DND-41 (cell line): ENCODE data around the gene CFAP410.

Experiments used
- ATAC-seq: fragments of 200-7000 bp; cut with Tn5 transposase; 3 replicates; pipeline ENCODE4 v1.9.1; 2021; ENCODE audit warnings: low read depth; ENCODE audit not compliant: insufficient read depth
- DNase-seq: peaks from one replicate; pipeline ENCODE4 v3.0.0-alpha.2; 2020
- H2AFZ ChIP-seq: 2 replicates; pipeline ENCODE4 v1.6.0; 2012; ENCODE audit warnings: low read depth, low read length
- H3K27ac ChIP-seq: 2 replicates; pipeline ENCODE4 v1.5.1; 2012; ENCODE audit warnings: low read length, inconsistent platforms
- H3K27me3 ChIP-seq: fragments of 200-600 bp; sonication (generic); 2 replicates; pipeline ENCODE4 v1.6.0; 2012; ENCODE audit warnings: low read length, mild to moderate bottlenecking, inconsistent platforms; ENCODE audit not compliant: insufficient read depth, poor library complexity
- H3K36me3 ChIP-seq: 2 replicates; pipeline ENCODE4 v1.5.1; 2012; ENCODE audit warnings: low read length, inconsistent platforms; ENCODE audit not compliant: insufficient read depth
- H3K4me1 ChIP-seq: 2 replicates; pipeline ENCODE4 v1.5.1; 2012; ENCODE audit warnings: mild to moderate bottlenecking, low read length; ENCODE audit not compliant: insufficient read depth
- H3K4me2 ChIP-seq: 2 replicates; pipeline ENCODE4 v1.6.0; 2012; ENCODE audit warnings: mild to moderate bottlenecking, moderate library complexity, low read length, inconsistent platforms; ENCODE audit not compliant: insufficient read depth
- H3K4me3 ChIP-seq, 2 experiments: fragments of 200-600 bp in 1 of 2; shearing (Covaris generic) in 1 of 2; 2 replicates each; pipeline ENCODE4 v1.5.1; 2012 to 2016; ENCODE audit warnings: inconsistent platforms in 2 of 2, low read length in 2 of 2, mild to moderate bottlenecking in 2 of 2, low read depth in 1 of 2, moderate library complexity in 1 of 2
- H3K79me2 ChIP-seq: 2 replicates; pipeline ENCODE4 v1.6.0; 2012; ENCODE audit warnings: low read length, inconsistent platforms; ENCODE audit not compliant: insufficient read depth
- H3K9ac ChIP-seq: 2 replicates; pipeline ENCODE4 v1.6.0; 2012; ENCODE audit warnings: low read depth, mild to moderate bottlenecking, inconsistent platforms, low read length, moderate library complexity
- H3K9me3 ChIP-seq: 2 replicates; pipeline ENCODE4 v1.5.1; 2012; ENCODE audit warnings: low read length, moderate library complexity, mild to moderate bottlenecking, inconsistent platforms; ENCODE audit not compliant: insufficient read depth, severe bottlenecking
- H4K20me1 ChIP-seq: 2 replicates; pipeline ENCODE4 v1.6.0; 2012; ENCODE audit warnings: low read length; ENCODE audit not compliant: insufficient read depth
- EZH2 ChIP-seq: IDR thresholded peaks from 3 replicates; pipeline ENCODE4 v1.6.1; 2012; ENCODE audit warnings: borderline replicate concordance, low read depth, mild to moderate bottlenecking, moderate library complexity, low read length, inconsistent platforms; ENCODE audit not compliant: severe bottlenecking
- TF ChIP-seq, protein P1 (sequence below): IDR thresholded peaks from 2 replicates; pipeline ENCODE4 v1.5.1; 2012; ENCODE audit warnings: borderline replicate concordance, low read length, moderate library complexity, mild to moderate bottlenecking; ENCODE audit not compliant: poor library complexity, severe bottlenecking; ENCODE audit errors: extremely low read depth

CFAP410 gene

DNA sequence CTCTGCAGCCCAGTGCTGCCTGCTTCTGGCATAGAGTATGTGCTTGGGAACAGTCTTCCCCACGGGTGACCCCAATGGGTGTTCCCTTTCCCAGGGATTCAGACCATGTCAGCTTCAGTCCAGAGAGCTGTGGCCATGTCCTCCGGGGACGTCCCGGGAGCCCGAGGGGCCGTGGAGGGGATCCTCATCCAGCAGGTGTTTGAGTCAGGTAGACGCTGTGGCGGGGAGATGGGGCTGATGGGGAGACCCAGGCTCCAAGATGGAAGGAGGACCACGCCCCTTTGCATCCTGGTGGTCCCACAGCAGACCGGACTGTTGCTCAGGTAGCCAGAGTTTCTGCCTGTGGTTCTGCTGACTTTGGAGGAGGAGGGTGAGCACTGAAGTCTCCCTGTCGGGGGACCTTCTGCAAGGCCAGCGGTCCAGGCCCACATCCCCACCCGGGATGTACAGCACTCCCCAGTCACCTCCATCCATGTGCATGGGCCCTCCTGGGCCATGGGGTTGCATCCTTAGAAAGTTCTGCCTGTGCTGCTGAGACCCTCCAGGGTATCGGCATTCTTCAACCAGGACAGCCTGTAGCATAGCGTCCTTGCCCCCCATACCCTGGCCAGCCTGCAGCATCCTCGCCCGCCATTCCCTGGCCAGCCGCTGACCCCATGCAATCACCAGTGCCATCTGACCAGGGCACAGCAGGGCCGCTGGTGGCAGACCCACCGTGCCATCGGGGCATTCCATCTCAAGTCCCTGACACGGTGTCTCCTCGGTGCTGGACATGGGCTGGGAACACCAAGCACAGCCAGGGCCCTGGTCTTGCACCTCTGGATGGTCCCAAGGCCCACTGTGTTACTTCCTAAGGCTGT is 50.7 kb downstream of the CFAP410 start:
- no peaks in the 10 kb centered on the region for H3K4me1 ChIP-seq
- H3K27ac ChIP-seq: no peak overlapping the region
- no peaks in the 10 kb centered on the region for H3K27me3 ChIP-seq
- H3K79me2 ChIP-seq: no peaks in the 10 kb centered on the region
- peaks cover 4% of the 10 kb centered on the region; the same call in 1 of the 2 replicates for H4K20me1 ChIP-seq
- DNase-seq: no peak
- no peak for ATAC-seq
- H2AFZ ChIP-seq: no peak overlapping the region
- no peak overlapping the region for H3K4me2 ChIP-seq
- H3K9ac ChIP-seq: no peak overlapping the region
- no peak for TF ChIP-seq EZH2
- TF ChIP-seq, protein P1, sequence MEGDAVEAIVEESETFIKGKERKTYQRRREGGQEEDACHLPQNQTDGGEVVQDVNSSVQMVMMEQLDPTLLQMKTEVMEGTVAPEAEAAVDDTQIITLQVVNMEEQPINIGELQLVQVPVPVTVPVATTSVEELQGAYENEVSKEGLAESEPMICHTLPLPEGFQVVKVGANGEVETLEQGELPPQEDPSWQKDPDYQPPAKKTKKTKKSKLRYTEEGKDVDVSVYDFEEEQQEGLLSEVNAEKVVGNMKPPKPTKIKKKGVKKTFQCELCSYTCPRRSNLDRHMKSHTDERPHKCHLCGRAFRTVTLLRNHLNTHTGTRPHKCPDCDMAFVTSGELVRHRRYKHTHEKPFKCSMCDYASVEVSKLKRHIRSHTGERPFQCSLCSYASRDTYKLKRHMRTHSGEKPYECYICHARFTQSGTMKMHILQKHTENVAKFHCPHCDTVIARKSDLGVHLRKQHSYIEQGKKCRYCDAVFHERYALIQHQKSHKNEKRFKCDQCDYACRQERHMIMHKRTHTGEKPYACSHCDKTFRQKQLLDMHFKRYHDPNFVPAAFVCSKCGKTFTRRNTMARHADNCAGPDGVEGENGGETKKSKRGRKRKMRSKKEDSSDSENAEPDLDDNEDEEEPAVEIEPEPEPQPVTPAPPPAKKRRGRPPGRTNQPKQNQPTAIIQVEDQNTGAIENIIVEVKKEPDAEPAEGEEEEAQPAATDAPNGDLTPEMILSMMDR: no peak
- no peaks in the 10 kb centered on the region for H3K36me3 ChIP-seq
- H3K9me3 ChIP-seq: no peaks in the 10 kb centered on the region
- no peak overlapping the region for H3K4me3 ChIP-seq

- ATAC-seq (no peak), DNase-seq (no peak)
- Histone ChIP-seq H3K4me1 (no peaks in the 10 kb centered on the region), H3K9ac (no peak overlapping the region), H3K4me2 (no peak overlapping the region), H4K20me1 (peaks cover 4% of the 10 kb centered on the region; the same call in 1 of the 2 replicates), H2AFZ (no peak overlapping the region), H3K27ac (no peak overlapping the region), H3K79me2 (no peaks in the 10 kb centered on the region), H3K36me3 (no peaks in the 10 kb centered on the region), H3K4me3 (no peak overlapping the region), H3K27me3 (no peaks in the 10 kb centered on the region), H3K9me3 (no peaks in the 10 kb centered on the region)
- TF ChIP-seq, protein P1: no peak
- TF ChIP-seq EZH2: no peak
Measured at GRCh38 chr21:44286716-44287632, 52.2 kb downstream of the CFAP410 start.

DNA sequence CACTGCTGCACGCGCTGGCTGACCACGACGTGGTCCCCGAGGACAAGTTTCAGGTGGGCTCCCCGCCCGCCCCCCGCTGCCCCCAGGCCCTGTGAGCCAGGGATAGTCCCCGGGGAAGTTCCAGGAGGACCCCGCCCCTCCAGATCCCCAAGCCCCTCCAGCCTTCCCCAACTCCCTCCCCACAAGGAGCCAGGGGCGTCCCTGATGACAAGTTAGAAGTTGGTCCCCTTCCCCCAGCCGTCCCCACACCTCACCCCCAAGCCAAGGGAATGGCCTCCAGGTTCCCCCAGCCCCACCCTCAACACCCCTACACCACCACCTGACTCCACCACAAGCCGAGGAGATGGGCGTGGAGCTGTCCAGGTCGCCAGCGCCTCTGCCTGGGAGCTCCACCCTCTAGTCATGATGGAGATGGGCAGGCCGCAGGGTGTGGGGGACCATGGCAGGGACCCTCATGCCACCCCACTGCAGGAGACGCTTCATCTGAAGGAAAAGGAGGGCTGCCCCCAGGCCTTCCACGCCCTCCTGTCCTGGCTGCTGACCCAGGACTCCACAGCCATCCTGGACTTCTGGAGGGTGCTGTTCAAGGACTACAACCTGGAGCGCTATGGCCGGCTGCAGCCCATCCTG is 53.0 kb downstream of the CFAP410 start:
- H2AFZ ChIP-seq: no peak overlapping the region
- no peak overlapping the region for H3K4me2 ChIP-seq

More for the DNA sequence above, 53.0 kb downstream of the CFAP410 start:
- Histone ChIP-seq H3K79me2 (no peaks in the 10 kb centered on the region), H3K4me3 (no peak overlapping the region), H3K27me3 (no peaks in the 10 kb centered on the region), H3K9ac (no peak overlapping the region), H4K20me1 (peaks cover 4% of the 10 kb centered on the region; the same call in 1 of the 2 replicates), H3K27ac (no peak overlapping the region), H3K36me3 (no peaks in the 10 kb centered on the region), H3K9me3 (no peaks in the 10 kb centered on the region), H3K4me1 (no peaks in the 10 kb centered on the region)
- TF ChIP-seq, protein P1: no peak
- no peak for TF ChIP-seq EZH2
- DNase-seq (no peak), ATAC-seq (no peak)
